ENCODE measurements around the gene LRRC8B. TPM values are rescaled to one million over a fixed set of nuclear protein-coding genes. Genes with fewer than 3 reads are reported as not detected.
A peak's percentile ranks its signal among the peaks of the same experiment; 100 is the strongest.

Gene LRRC8B
- total RNA-seq, 2 experiments from 2014 or later: 4.4 to 9.9 TPM

DNA sequence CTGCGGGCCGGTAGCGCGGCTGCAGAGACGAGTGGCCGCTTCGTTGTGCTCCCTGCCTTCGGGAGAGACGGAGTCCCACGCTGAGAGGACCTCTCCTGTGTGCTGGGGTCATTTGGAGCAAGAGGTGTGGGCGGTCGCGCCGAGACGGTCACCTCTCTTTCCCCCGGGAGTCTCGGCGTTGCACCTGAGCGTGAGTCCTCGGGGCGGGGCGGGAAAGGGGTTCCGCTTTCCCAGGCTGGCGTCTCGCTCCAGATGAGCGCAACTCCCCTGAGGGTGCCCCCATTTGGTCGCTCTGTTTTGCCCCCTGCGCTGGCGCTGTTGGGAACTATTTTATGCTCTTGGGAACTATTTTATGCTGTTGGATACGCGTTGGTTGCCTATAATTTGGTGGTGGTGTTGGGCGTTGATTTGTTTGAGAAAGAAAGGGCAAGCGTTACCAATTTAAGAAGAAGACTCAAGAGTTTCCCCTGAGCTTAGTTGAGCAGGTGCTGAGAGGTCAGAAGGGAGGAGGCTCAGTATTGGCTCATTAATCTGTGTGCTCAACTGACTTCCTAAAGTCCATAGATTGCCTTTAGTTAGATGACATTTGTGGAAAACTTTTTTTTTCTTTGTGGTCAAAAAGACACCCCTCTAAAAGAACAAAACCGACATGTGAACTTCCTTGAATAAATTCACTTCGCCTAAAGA is 683 bp downstream of the LRRC8B start:
- Histone ChIP-seq H3K9me2 (ENCODE audit: insufficient read depth, low read length) (no peaks in the 10 kb centered on the region), H2AFZ (ENCODE audit: low read length) (peak overlapping the region; percentile 92), H3K27ac (ENCODE audit: low read depth, low read length, poor library complexity, severe bottlenecking) (peak overlapping the region; percentile 65), H3K79me2 (ENCODE audit: insufficient read depth, low read depth, low read length) (peaks cover 24% of the 10 kb centered on the region; the same call in 1 of the 2 replicates), H3K4me2 (ENCODE audit: low read length) (peak overlapping the region; percentile 84), H4K20me1 (ENCODE audit: insufficient read depth, low read length) (no peaks in the 10 kb centered on the region), H3K36me3 (ENCODE audit: insufficient read depth, low read length) (peaks cover 5% of the 10 kb centered on the region), H3K4me3 (ENCODE audit: low read depth, low read length, poor library complexity, severe bottlenecking) (peak overlapping the region; percentile 87), H3K9me3 (ENCODE audit: low read length) (no peaks in the 10 kb centered on the region), H3K4me1 (ENCODE audit: insufficient read depth, low read length, poor library complexity, severe bottlenecking) (peaks cover 44% of the 10 kb centered on the region)
- peak; percentile 76 for DNase-seq (ENCODE audit: low spot score)
- POLR2A ChIA-PET: interaction anchor here (0.9 kb wide), 1 partner anchor 48 kb away, joined by 3 read pairs; no protein-coding TSS in a partner anchor
- intact Hi-C loops (cut with micrococcal nuclease; ENCODE audit: unreplicated experiment): loop anchor here (2.0 kb wide), 4 partner anchors 73 to 295 kb away; partner anchors contain the start of genes LRRC8C and LRRC8D
- no TSS peak for BruUV-seq (replicated peaks)
- TF ChIP-seq, protein P1, sequence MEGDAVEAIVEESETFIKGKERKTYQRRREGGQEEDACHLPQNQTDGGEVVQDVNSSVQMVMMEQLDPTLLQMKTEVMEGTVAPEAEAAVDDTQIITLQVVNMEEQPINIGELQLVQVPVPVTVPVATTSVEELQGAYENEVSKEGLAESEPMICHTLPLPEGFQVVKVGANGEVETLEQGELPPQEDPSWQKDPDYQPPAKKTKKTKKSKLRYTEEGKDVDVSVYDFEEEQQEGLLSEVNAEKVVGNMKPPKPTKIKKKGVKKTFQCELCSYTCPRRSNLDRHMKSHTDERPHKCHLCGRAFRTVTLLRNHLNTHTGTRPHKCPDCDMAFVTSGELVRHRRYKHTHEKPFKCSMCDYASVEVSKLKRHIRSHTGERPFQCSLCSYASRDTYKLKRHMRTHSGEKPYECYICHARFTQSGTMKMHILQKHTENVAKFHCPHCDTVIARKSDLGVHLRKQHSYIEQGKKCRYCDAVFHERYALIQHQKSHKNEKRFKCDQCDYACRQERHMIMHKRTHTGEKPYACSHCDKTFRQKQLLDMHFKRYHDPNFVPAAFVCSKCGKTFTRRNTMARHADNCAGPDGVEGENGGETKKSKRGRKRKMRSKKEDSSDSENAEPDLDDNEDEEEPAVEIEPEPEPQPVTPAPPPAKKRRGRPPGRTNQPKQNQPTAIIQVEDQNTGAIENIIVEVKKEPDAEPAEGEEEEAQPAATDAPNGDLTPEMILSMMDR (conservative IDR thresholded peaks at IDR 0.05; ENCODE audit: low read length): peak; percentile 46
- no peak for TF ChIP-seq EZH2phosphoT487 (IDR thresholded peaks at IDR 0.05; ENCODE audit: borderline replicate concordance, low read depth, low read length)
- CTCF ChIA-PET (ENCODE audit: unreplicated experiment): no interaction called here

DNA sequence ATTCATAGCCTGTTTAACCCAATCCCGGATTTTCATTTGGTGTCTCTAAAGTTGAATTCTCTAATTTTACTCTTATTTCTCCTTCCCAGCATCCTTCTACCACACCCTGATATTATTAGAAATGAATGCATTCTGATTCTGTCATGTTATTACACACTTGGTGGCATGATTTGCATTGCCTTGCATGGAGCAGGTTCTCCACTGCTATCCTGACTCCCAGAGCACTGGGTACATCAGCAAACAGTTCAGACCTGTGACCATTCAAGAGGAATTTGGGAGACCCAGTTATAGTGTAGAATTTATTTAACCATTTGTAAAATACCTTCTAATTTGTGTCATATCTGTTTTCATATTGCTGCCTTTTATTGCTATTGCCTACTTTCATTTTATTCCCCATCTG is 2.6 kb downstream of the LRRC8B start:
- no peak for DNase-seq (ENCODE audit: low spot score)
- TF ChIP-seq, protein P1 (conservative IDR thresholded peaks at IDR 0.05; ENCODE audit: low read length): no peak
- TF ChIP-seq EZH2phosphoT487 (IDR thresholded peaks at IDR 0.05; ENCODE audit: borderline replicate concordance, low read depth, low read length): no peak
- H3K4me1 ChIP-seq (ENCODE audit: insufficient read depth, low read length, poor library complexity, severe bottlenecking): peaks cover 44% of the 10 kb centered on the region
- H3K9me2 ChIP-seq (ENCODE audit: insufficient read depth, low read length): no peaks in the 10 kb centered on the region
- peaks cover 10% of the 10 kb centered on the region for H3K36me3 ChIP-seq (ENCODE audit: insufficient read depth, low read length)
- ChIA-PET CTCF (ENCODE audit: unreplicated experiment) (no interaction called here), POLR2A (no interaction called here)
- no TSS peak for BruUV-seq (replicated peaks)
- no peak overlapping the region for H3K4me3 ChIP-seq (ENCODE audit: low read depth, low read length, poor library complexity, severe bottlenecking)
- peak overlapping the region; percentile 84 for H3K4me2 ChIP-seq (ENCODE audit: low read length)
- H2AFZ ChIP-seq (ENCODE audit: low read length): no peak overlapping the region
- no peaks in the 10 kb centered on the region for H3K9me3 ChIP-seq (ENCODE audit: low read length)
- H4K20me1 ChIP-seq (ENCODE audit: insufficient read depth, low read length): no peaks in the 10 kb centered on the region
- no peak overlapping the region for H3K27ac ChIP-seq (ENCODE audit: low read depth, low read length, poor library complexity, severe bottlenecking)
- H3K79me2 ChIP-seq (ENCODE audit: insufficient read depth, low read depth, low read length): peaks cover 24% of the 10 kb centered on the region; the same call in 1 of the 2 replicates
- intact Hi-C loops (cut with micrococcal nuclease; ENCODE audit: unreplicated experiment): no loop called here

All from OCI-LY7 (cell line).